K562 (cell line): ENCODE results near the gene ZFYVE28.
A peak's percentile ranks its signal among the peaks of the same experiment; 100 is the strongest.

Experiments
- CBX8 ChIP-seq: fragments of 200-600 bp; sonication (generic); IDR thresholded peaks from 2 replicates; pipeline ENCODE4 v1.6.1; 2012; ENCODE audit warnings: borderline replicate concordance, mixed run types, low read depth, mild to moderate bottlenecking, moderate library complexity, mixed read lengths, low read length, control low read depth, inconsistent platforms; ENCODE audit not compliant: poor library complexity, severe bottlenecking; ENCODE audit errors: extremely low read depth
- CHD4 ChIP-seq: fragments of 200-600 bp; sonication (generic); IDR thresholded peaks from 3 replicates; pipeline ENCODE4 v1.6.1; 2012; ENCODE audit warnings: low read depth, mild to moderate bottlenecking, mixed read lengths, low read length, inconsistent platforms; ENCODE audit not compliant: insufficient read depth, insufficient replicate concordance, poor library complexity, severe bottlenecking
- CTCF ChIP-seq, 3 experiments: IDR thresholded peaks in 2 of 3; conservative IDR thresholded peaks in 1 of 3; 2 replicates each; pipeline ENCODE4 v1.5.1; 2011 to 2012; ENCODE audit warnings: low read length in 3 of 3, mild to moderate bottlenecking in 3 of 3, control low read depth in 2 of 3, improper control_type of control experiment in 1 of 3, inconsistent platforms in 1 of 3, low read depth in 1 of 3, mixed read lengths in 1 of 3, moderate library complexity in 1 of 3; ENCODE audit not compliant: insufficient read depth in 2 of 3
- NFIC ChIP-seq: fragments of 450-650 bp; IDR thresholded peaks from 2 replicates; pipeline ENCODE4 v1.6.1; 2017; ENCODE audit warnings: mild to moderate bottlenecking, inconsistent platforms
- PHB ChIP-seq: fragments of 250-450 bp; sonication (Bioruptor Pico); IDR thresholded peaks from 2 replicates; pipeline ENCODE4 v1.5.0; 2021
- SETDB1 ChIP-seq: IDR thresholded peaks from one replicate; pipeline ENCODE4 v1.6.1; 2012; ENCODE audit warnings: low read length, control low read depth, inconsistent platforms
- SREBF2 ChIP-seq: sonication (generic); formaldehyde crosslinking; IDR thresholded peaks from 2 replicates; pipeline ENCODE4 v1.4.0; 2020; ENCODE audit warnings: mild to moderate bottlenecking, missing genetic modification reagents
- ZNF316 ChIP-seq: fragments of 450-650 bp; IDR thresholded peaks from 2 replicates; pipeline ENCODE4 v1.6.1; 2016
- ZNF518B ChIP-seq: fragments of 250-450 bp; sonication (Bioruptor Pico); IDR thresholded peaks from 2 replicates; pipeline ENCODE4 v1.5.0; 2021; ENCODE audit warnings: mild to moderate bottlenecking, moderate library complexity
- ZNF551 ChIP-seq: fragments of 250-450 bp; sonication (Bioruptor Pico); IDR thresholded peaks from 2 replicates; pipeline ENCODE4 v1.5.0; 2021; ENCODE audit warnings: mild to moderate bottlenecking, moderate library complexity

DNA sequence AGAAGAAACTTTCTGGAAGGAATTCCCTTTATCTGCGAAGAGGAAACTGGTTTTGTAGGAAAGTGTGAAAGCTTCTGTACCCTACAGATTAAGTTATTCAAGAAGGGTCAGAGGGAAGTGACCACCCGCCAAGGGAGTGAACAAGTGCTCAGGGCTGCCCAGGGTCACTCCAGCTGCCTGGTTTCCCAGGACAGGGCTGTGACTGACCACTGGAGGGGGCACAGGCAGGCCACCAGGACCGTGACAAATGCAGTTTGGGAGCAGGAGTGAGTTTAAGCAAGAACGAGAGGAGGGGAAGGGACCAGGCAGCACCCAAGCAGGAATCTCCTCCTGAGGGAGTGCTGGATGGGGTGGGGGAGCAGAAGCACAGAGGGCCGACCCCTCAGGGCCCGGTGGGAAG, 34.2 kb downstream of the ZFYVE28 start:
- no peak for TF ChIP-seq NFIC
- TF ChIP-seq SETDB1 = no peak
- no peak for TF ChIP-seq SREBF2
- TF ChIP-seq PHB = no peak
- TF ChIP-seq ZNF518B (CRISPR knock-in tag) = no peak
- TF ChIP-seq CTCF (IDR thresholded peaks at IDR 0.05 in 2 of 3, conservative IDR thresholded peaks at IDR 0.05 in 1 of 3; ENCODE audit: insufficient read depth in 2 of 3, low read depth in 1 of 3, low read length in 3 of 3) = peak in 1 of 3 experiments; percentile 15; a peak in 1 of 6 replicates
- TF ChIP-seq CBX8 = no peak
- no peak for TF ChIP-seq ZNF316
- no peak for TF ChIP-seq CHD4
- TF ChIP-seq ZNF551 (CRISPR knock-in tag) = no peak
